ENCODE data around the gene NARF.

Gene NARF

DNA sequence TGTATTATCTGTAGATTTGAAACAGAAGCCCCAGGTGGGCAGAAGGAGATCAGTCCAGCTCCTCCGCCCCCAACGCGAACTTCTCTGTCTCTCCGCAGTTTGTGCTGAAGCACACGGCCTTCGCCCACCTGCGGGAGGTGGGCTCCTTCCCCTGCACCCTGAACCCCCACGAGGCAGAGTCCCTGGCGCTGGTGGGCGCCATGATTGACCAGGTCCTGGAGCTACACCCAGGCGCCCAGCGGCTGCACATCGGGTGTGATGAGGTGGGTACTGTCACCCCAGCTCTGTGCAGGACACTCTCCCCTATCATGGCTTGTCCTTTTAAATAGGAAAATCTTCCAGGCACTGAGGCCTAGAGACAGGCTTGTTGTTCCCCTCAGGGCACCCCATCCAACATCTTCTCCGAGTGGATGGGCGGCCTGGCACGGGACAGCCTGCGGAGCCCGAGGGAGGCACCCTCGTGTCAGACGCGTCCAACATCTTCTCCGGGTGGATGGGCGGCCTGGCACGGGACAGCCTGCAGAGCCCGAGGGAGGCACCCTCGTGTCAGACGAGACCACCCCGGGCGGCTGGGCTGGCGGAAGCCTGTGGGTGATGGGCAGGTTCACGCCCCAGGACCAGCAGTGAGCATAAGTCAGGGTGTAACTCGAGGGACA, 24.9 kb upstream of the NARF start:
- DNase-seq (ENCODE audit: low read depth): no peak

DNA sequence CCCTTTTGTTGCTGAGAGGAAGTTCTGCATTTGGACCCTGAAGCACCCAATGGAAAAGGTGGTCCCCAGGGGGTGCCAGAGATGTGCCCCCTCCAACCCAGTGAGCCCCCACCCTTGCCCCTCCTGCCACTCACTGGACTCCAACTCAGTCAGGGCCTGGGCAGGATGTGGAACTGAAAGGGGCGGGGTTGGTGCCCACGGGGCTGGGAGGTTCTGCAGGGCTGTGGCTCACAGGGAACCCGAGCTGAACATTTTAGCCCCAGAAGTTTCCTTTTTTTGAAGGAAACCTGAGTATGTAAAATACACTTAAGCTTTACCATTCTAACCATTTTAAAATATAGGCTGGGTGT, 24.4 kb upstream of the NARF start:
- DNase-seq (ENCODE audit: low read depth): no peak

DNA sequence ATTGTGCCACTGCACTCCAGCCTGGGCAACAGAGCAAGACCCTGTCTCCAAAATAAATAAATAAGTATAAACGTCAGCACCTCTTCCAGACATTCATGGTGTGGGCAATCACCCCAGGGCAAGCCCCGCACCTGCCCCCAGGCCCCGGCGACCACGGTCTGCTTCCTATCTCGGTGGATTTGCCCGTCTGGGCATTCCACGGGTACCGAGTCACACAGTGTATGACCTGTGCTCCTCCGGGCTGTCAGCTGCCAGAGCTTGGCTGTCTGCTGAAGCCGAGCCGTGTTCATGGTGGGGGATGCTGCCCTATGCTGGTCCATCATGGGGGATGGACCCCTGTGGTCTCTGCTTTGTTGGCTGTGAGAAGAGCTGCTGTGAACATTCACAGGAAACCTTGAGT, 23.4 kb upstream of the NARF start:
- no peak for DNase-seq (ENCODE audit: low read depth)

DNA sequence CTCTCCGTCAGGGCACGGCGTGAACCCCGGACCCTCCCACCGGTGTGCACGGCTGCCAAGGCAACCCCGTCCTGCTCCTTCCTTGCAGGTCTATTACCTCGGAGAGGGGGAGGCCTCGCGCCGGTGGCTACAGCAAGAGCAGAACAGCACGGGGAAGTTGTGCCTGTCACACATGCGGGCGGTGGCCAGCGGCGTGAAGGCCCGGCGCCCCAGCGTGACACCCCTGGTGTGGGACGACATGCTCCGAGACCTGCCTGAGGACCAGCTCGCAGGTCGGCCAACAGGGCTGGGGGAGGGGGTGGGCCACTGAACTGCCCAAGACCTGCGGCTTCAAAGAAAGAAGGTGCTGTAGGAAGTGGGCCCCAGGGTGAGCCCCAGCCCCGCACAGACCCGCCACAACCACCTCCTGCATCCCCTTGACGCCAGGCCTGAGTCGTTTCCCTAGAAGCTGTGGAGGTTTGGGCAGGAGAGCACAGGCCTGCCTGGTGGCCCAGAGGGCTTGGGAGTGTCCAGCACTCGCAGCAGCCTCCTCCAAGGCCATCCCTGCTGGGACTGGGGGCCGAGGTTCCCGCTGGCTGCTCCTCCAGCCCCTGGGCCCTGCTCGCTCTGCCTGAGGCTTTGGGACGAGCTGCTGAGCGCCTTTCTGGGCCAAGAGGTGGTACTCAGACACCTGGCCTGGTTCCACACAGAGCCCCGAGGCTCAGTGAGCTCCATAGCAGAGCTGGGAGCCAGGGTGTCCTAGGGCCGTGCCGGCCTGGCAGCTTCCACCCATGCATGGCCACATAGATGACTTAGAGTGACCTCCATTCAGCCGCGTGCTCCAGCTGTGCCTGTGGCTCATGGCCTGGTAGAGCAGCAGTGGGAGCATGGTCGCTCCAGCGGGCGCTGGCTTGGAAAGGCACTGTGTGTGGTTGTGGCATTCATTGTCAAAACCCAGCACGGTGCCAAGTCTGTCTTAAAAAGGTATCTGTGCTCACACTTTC, 22.6 kb upstream of the NARF start:
- no peak for DNase-seq (ENCODE audit: low read depth)

DNA sequence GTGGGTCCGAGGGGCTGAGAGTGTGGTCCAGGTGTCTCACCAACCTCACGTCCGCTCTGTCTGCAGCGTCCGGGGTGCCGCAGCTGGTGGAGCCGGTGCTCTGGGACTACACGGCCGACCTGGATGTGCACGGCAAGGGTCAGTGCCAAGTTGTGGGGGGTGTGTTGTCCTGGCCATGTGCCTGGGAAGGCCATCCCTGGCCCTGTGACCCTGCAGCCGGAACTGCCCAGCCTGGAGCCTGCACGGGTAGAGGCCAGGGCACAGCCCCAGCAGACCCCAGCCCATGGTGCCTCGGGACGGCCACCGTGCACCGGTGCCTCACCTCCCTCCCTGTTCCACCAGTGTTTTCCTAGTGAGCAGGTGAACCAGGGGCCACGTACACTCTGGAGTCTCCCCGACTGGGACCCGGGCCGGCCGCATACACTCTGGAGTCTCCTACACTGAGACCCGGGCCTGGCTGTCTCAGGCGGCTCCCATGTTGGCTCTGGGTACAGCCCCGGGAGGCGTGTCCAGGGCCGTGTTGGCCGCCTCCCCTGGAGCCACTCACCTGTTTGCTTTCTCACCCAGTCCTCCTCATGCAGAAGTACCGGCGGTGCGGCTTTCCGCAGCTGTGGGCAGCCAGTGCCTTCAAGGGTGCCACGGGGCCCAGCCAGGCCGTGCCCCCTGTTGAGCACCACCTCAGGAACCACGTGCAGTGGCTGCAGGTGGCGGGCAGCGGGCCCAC, 21.8 kb upstream of the NARF start:
- DNase-seq (ENCODE audit: low read depth): no peak

DNA sequence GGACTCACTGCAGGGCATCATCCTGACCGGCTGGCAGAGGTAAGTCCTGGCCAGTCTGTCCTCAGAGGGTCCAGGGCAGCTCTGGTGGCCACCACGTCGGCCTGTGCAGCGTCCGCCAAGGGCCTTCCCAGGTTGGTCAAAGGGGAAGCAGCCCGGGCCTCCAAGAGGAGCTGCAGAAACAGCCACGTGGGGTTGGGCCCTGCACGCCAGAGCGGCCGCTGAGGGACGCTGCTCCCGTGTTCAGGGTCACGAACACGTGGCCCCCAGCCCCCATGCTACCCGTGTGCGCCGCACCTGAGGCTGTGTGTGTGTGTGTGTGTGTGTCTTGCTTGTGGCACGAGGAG, 21.2 kb upstream of the NARF start:
- no peak for DNase-seq (ENCODE audit: low read depth)

DNA sequence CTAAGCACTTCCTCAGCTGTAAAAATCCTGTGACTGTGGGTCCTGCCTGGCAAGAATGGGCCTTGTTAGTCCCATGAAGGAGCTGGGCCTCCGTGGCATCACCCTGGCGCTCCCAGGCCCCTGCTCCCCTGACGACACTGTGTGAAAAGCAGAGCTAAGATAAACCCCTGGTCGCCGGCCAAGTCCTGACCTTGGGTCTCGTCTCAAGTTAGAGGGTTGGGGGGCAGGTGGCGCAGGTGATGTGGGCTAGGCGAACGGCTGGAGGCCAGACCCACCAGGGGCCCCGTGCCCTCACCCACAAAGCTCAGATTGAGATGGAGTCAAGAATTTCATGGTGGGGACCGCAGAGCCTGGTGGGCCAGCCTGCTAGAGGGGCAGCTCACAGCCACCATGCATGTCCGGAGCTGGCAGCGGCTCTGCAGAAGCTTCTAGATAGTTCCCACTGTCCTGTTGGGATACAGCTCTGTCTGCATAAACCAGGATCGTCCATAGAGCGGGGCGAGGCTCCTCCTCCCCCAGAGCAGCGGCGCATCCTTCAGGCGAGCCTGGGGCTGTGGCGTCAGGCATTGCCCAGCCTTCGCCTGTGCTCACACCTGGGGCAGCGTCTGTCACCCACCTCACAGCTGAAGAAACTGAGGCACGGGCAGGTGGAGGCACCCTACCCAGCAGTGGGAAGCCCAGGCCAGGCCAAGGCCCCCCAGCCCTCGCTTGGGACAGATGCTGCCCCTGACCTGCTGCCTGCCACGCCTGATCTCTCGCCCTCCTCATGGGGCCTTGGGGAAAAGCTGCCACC, 19.9 kb upstream of the NARF start:
- no peak for DNase-seq (ENCODE audit: low read depth)

DNA sequence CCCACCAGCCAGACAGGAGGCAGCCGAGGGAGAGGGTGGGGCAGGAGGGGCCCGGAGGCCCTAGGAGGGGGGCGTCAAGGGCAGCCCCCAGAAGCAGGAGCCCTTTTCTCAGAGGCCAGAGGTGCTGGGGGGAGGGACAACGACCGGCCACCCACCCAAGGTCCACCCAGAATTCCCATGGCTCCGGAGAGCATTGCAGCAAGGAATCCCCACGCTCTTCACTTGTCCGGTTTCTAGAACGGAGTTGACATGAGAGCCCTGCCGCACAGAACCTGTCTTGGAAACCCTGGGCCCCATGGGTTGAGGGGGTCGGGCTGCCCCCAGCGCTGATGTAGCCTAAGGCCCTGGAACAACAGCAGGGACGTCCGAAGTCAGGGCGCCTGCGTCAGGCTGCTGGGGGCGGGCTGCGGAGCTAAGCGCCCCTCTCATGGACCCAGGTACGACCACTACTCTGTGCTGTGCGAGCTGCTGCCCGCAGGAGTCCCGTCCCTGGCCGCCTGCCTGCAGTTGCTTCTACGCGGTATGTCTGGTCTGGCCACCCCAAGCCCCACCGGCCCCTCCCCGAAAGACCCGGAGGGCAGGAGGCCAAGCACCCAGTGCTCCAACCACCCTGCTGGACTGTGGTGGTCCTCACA, 19.2 kb upstream of the NARF start:
- no peak for DNase-seq (ENCODE audit: low read depth)

DNA sequence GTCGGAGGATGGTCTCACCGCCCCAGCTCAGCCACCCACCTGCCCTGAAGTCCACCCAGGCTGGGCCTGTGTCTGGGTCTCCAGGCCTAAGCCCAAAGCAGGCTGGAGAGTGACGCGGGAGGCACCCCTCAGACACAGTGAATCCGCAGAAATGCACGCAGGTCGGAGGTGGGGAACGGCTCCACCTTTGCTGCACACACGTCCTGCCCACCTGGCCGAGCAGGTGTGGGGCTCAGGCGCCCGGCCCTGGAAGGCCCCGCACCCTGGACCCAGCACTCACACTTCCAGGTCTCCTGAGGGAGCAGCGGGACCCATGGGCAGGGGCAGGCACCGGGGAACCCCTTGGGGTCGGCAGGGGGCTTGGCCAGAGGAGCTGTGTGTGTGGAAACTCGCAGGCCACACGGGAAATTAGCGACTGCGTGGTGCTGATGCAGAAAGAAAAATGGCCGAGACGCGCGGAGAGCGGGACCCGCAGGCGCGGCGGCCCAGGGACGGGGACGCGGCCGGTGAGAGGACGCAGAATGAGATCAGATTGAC, 18.6 kb upstream of the NARF start:
- DNase-seq (ENCODE audit: low read depth): no peak

DNA sequence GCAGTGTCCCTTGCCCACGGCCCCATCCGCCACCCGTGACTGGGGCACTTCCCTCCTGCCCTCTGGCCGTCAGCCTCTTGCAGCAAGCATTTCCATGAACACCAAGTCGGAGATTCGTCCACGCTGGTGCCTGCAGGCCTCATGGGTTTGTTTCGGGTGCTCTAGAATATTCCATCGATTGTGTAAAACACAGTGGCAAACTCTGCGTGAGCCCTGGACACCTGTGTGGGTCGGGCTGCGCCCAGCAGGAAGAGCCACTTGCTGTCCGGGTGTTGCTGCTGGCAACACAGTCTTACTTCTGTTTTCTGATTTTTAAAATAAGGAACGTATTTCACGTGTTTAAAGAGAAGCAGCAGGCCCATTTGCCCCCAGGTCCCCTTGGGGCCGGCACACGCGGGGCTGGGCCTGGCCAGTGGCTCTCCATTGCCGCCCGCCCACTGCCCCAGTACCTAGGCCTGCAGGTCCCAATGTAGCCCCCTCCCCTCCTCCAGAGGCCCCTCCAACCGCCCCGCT, 18.0 kb upstream of the NARF start:
- DNase-seq (ENCODE audit: low read depth): no peak

DNA sequence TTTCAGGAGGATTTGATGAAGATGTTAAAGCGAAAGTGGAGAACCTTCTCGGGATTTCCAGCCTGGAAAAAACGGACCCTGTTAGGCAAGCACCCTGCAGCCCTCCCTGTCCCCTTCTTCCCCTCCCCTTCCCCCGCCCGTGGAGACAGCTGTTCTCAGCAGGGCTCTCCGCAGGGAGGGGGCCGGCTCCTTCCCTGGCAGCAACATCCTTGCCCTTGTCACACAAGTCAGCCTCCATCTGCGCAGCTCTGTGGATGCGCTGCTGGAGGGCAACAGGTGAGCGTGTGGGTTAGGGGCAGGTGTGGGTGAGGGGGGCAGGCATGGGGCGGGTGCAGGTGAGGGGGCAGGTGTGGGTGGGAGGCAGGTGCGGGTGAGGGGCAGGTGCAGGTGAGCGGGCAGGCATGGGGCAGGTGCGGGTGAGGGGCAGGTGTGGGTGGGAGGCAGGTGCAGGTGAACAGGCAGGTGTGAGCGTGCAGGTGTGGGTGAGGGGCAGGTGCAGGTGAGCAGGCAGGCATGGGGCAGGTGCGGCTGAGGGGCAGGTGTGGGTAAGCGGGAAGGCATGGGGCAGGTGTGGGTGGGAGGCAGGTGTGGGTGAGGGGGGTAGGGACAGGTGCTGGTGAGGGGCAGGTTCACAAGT, 17.4 kb upstream of the NARF start:
- DNase-seq (ENCODE audit: low read depth): no peak

DNA sequence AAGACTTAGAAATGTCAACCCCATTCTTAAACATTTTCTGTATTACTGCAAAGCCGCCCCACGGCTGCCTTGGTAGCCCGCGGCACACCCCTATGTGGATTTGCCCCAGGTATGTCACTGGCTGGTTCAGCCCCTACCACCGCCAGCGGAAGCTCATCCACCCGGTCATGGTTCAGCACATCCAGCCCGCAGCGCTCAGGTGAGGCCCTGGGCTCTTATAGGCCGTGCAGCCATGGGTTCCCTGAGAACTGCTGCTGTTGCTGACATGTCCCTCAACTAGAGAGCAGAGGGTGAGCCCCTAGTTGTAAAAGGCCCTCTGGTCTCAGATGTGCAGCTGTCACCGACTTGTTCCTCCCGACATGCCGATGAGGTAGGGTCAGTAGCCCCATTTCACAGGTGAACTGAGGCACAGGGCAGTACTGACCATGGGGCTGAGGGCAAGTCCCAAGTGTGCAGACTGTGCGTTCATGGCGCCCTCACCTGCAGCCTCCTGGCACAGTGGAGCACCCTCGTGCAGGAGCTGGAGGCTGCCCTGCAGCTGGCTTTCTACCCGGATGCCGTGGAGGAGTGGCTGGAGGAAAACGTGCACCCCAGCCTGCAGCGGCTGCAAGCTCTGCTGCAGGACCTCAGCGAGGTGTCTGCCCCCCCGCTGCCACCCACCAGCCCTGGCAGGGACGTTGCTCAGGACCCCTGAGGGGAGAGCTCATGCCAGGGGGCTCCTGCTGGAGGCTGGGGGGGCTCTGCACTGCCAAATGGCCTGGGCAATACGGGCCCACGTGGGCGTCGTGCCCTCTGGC, 16.7 kb upstream of the NARF start:
- DNase-seq (ENCODE audit: low read depth): no peak

DNA sequence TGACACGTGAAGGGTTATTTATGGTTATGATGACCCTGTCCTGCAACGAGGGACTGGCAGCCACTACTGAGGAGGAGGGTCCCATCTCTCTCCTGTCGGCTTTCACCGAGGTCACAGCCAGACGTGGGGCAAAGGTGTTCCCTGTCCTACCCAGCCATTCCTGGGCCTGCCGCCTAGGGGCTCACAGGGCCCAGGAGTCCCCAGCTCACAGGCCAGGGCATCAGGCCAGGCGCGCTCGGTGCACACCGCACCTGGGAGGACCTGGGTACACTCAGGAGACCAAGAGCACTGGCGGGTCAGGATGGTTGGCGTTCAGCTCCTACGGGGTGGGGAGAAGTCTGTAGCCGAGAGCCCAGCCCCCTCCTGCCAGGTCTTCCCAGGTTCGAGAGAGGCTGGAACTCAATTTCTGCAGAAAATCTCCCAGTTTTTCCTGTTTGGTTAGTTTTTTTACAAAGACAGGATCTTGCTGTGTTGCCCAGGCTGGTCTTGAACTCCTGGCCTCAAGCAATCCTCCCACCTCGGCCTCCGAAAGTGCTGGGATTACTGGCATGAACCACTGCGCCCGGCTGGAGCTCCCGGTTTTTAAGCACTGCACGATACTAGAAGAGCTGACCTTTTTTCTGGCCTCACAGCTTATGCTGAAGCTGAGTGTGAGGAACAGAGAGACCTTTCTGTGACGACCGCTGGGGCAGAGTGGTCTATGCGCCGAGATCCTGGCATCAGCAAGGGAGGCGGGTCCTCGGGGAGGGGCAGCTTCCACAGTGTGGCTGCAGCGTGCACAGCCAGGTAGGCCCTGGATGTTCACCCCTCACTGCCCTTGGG, 15.7 kb upstream of the NARF start:
- DNase-seq (ENCODE audit: low read depth): no peak

DNA sequence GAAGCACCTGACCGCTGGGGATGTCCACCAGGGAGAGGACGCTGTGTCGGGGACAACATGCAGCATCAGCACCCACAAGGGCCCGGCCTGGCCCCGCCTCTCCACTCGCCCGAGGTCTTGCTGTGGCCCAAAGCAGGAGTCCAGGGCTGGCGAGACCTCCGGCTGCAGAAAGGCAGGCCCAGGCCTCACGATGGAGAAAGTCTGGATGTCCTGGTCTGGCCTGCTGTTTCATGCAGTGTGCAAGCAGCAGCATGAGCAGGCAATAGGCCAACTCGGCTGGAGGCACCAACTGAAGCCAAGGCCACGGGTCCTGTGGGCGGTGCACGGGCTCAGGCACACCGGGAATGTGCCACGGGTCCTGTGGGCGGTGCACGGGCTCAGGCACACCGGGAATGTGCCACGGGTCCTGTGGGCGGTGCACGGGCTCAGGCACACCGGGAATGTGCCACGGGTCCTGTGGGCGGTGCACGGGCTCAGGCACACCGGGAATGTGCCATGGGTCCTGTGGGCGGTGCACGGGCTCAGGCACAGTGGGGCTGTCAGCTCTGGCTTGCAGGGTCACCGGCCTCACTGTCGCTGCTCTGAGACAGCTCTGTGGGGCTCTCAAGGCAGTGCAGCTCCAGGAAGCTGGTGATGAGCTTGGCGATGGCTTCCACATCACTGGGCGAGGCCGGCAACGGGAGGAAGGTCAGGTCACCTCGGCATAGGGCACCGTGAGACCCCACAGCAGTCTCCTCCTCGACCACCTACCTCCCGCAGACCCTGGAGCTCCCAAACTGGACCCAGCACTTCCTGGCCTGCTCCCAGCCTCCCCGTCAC, 14.9 kb upstream of the NARF start:
- DNase-seq (ENCODE audit: low read depth): no peak

DNA sequence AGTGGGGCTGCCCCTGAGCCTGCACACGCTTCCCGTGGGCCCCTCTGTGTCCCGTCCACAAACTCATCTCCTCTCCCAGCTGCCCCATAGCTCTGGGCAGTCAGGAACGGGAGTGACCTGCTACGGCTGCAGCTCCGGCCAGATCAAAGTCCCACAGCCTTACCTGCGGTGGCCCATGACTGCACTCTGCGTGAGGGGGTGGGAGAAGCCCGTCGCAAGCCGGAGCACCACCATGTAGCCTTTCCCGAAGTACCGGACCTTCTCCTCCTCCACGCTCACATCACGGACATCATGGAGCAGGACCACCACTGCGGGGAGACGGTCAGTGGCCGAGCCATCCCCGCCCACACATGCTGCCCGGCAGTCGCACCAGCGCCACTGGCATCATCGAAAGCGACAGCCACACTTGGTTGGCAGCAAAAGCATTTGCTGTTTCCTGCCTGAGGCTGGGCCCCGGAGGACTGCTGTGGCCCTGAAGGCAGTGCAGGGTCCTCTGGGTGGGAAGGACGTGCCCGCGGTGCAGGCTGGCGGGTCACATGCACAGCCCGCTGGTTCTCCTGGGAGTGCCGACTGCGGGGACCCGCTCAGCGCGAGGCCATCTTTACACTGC, 14.2 kb upstream of the NARF start:
- DNase-seq (ENCODE audit: low read depth): no peak

DNA sequence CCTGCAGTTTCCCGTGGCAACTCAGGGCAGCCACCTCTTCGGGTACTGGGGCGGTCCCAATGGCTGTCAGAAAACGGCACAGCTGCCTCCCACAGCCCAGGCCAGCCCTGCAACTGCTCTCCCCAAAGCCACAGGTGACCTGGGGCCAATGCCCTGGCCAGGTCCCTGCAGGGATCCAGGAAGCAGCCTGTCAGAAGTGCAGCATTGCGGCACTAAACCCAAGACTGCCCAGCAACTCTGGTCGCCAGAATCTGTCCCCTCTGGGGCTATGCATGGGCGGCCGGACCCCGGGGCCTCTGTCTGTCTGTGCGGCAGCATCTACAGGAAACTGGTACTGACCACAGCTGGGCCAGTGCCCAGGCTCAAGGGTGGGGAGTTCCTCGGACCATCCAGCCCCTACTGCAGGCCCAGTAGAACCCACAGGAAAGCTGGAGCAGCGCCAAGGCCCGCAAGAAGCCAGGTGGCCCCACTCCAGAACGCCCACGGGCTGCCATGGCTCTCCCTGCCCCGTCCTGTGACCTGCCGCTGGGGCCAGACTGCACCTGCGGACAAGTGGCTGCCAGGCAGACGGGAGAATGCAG, 13.5 kb upstream of the NARF start:
- DNase-seq (ENCODE audit: low read depth): no peak

DNA sequence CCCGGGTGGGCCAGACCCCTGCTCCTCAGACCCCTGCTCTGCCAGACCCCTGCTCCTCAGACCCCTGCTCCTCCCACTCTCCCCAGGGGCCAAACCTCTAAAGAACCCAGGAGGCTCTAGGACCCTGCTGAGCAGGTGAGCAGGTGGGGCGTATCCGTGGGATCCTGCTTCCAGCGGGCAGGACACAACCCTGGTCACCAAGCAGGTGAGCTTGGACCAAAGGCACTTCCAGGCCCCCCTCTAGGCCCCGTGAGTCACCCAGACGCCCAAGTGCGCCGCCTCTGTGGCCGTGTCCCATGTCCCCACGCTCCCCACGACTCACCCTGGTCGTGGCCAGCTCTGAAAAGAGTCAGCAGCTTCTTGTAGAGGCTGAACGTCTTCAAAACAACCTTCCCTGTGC, 13.0 kb upstream of the NARF start:
- DNase-seq (ENCODE audit: low read depth): no peak

All from GM04503 (cell line).